WTC11 (cell line): ENCODE data around the gene TIGD2. TPM values are rescaled to one million over a fixed set of nuclear protein-coding genes. Genes with fewer than 3 reads are reported as not detected.
"Not testable (repeated sequence)": the region's sequence is repeated elsewhere in the genome, so short reads cannot be mapped to it uniquely, and the experiment has no call there.

Source experiments
- ATAC-seq: fragments of 200-7000 bp; cut with Tn5 transposase; 2 replicates; pipeline ENCODE4 v1.10.0; 2021; ENCODE audit warnings: mild to moderate bottlenecking, moderate library complexity
- CTCF ChIA-PET: fragments of 300-600 bp; sonication (Branson Sonifier 250); formaldehyde crosslinking; loops from one replicate; lab custom pipeline; 2021; ENCODE audit warnings: antibody characterized with exemption; lab: Charles Lee
- POLR2A ChIA-PET: fragments of 350-600 bp; sonication (Branson Sonifier 250); formaldehyde crosslinking; loops from one replicate; lab custom pipeline; 2021; ENCODE audit warnings: antibody characterized with exemption; lab: Charles Lee
- DNase-seq: peaks from one replicate; pipeline ENCODE4 v3.0.0; 2021; ENCODE audit warnings: low spot score
- H3K27ac Mint-ChIP-seq: 2 replicates; pipeline ENCODE4 v1.8.0; 2021; ENCODE audit warnings: mixed read lengths
- H3K27me3 Mint-ChIP-seq: 2 replicates; pipeline ENCODE4 v1.8.0; 2021; ENCODE audit warnings: low read depth, mild to moderate bottlenecking, moderate library complexity, mixed read lengths
- H3K36me3 Mint-ChIP-seq: 2 replicates; pipeline ENCODE4 v1.8.0; 2021; ENCODE audit warnings: mixed read lengths
- H3K4me1 Mint-ChIP-seq: 2 replicates; pipeline ENCODE4 v1.8.0; 2022; ENCODE audit warnings: mixed read lengths
- H3K4me3 Mint-ChIP-seq: 2 replicates; pipeline ENCODE4 v1.8.0; 2021; ENCODE audit warnings: mild to moderate bottlenecking, moderate library complexity, mixed read lengths
- H3K9me3 Mint-ChIP-seq: 2 replicates; pipeline ENCODE4 v1.8.0; 2021; ENCODE audit warnings: mixed read lengths
- ARID4B ChIP-seq: sonication (generic); formaldehyde crosslinking; IDR thresholded peaks from 2 replicates; pipeline ENCODE4 v1.8.0; 2023; ENCODE audit warnings: missing genetic modification reagents, mild to moderate bottlenecking, borderline replicate concordance
- ATF1 ChIP-seq: sonication (generic); formaldehyde crosslinking; IDR thresholded peaks from 2 replicates; pipeline ENCODE4 v1.8.1; 2023; ENCODE audit warnings: mild to moderate bottlenecking, moderate library complexity, missing genetic modification reagents
- ELF4 ChIP-seq: sonication (generic); formaldehyde crosslinking; IDR thresholded peaks from 2 replicates; pipeline ENCODE4 v1.8.1; 2022; ENCODE audit warnings: low read depth, mild to moderate bottlenecking, moderate library complexity, missing genetic modification reagents
- JUN ChIP-seq: sonication (generic); formaldehyde crosslinking; IDR thresholded peaks from 2 replicates; pipeline ENCODE4 v1.8.0; 2023; ENCODE audit warnings: mild to moderate bottlenecking, missing genetic modification reagents
- KAT7 ChIP-seq: sonication (generic); formaldehyde crosslinking; IDR thresholded peaks from 2 replicates; pipeline ENCODE4 v1.8.1; 2023; ENCODE audit warnings: missing genetic modification reagents, mild to moderate bottlenecking, borderline replicate concordance
- NR2C2 ChIP-seq: sonication (generic); formaldehyde crosslinking; IDR thresholded peaks from 2 replicates; pipeline ENCODE4 v1.8.0; 2022; ENCODE audit warnings: mild to moderate bottlenecking, missing genetic modification reagents
- PRRX2 ChIP-seq: fragments of 250-450 bp; sonication (Bioruptor Pico); IDR thresholded peaks from 2 replicates; pipeline ENCODE4 v1.8.0; 2021; ENCODE audit warnings: mild to moderate bottlenecking
- RELA ChIP-seq: sonication (generic); formaldehyde crosslinking; IDR thresholded peaks from 2 replicates; pipeline ENCODE4 v1.8.1; 2022; ENCODE audit warnings: missing genetic modification reagents, mild to moderate bottlenecking, borderline replicate concordance
- SMAD3 ChIP-seq: sonication (generic); formaldehyde crosslinking; IDR thresholded peaks from 2 replicates; pipeline ENCODE4 v1.8.0; 2022; ENCODE audit warnings: missing genetic modification reagents, mild to moderate bottlenecking, borderline replicate concordance
- SP1 ChIP-seq: sonication (generic); formaldehyde crosslinking; conservative IDR thresholded peaks from 2 replicates; pipeline ENCODE4 v1.8.1; 2022; ENCODE audit warnings: missing genetic modification reagents
- TEAD1 ChIP-seq: sonication (generic); formaldehyde crosslinking; IDR thresholded peaks from 2 replicates; pipeline ENCODE4 v1.8.0; 2022; ENCODE audit warnings: mild to moderate bottlenecking, missing genetic modification reagents
- TP53 ChIP-seq: sonication (generic); formaldehyde crosslinking; IDR thresholded peaks from 2 replicates; pipeline ENCODE4 v1.8.1; 2023; ENCODE audit warnings: mild to moderate bottlenecking, missing genetic modification reagents
- USF2 ChIP-seq: sonication (generic); formaldehyde crosslinking; IDR thresholded peaks from 2 replicates; pipeline ENCODE4 v1.8.1; 2023; ENCODE audit warnings: mild to moderate bottlenecking, missing genetic modification reagents, moderate library complexity
- ZMAT4 ChIP-seq: fragments of 250-450 bp; sonication (Bioruptor Pico); IDR thresholded peaks from 2 replicates; pipeline ENCODE4 v1.9.0; 2021; ENCODE audit warnings: mild to moderate bottlenecking
- ZNF121 ChIP-seq: sonication (generic); formaldehyde crosslinking; IDR thresholded peaks from 2 replicates; pipeline ENCODE4 v1.8.0; 2023; ENCODE audit warnings: missing genetic modification reagents
- ZNF423 ChIP-seq: fragments of 250-450 bp; sonication (Bioruptor Pico); IDR thresholded peaks from 2 replicates; pipeline ENCODE4 v2.1.2; 2022; ENCODE audit warnings: mild to moderate bottlenecking, moderate library complexity
- total RNA-seq: library from RNA; stranded (reverse); gene quantifications from 3 replicates; pipeline ENCODE4 v1.2.3, GENCODE V29; 2021
- TF ChIP-seq, protein P1 (sequence below): fragments of 250-450 bp; sonication (Bioruptor Pico); conservative IDR thresholded peaks from 2 replicates; pipeline ENCODE4 v1.9.0; 2021; ENCODE audit warnings: mild to moderate bottlenecking

Gene TIGD2
- total RNA-seq, 1 experiment from 2014 or later = 5.0 TPM

GRCh38 chr4:89142691-89143669, 31.6 kb downstream of the TIGD2 start (continued):
- TF ChIP-seq ARID4B (CRISPR knock-in tag) (no peak), USF2 (no peak)

- DNase-seq, H3K27me3 Mint-ChIP-seq, CTCF ChIA-PET, ATAC-seq, H3K4me3 Mint-ChIP-seq, POLR2A ChIA-PET, H3K27ac Mint-ChIP-seq: not testable (repeated sequence)
- H3K4me1 Mint-ChIP-seq = peaks cover 11% of the 10 kb centered on the region
- peaks cover 35% of the 10 kb centered on the region for H3K9me3 Mint-ChIP-seq
- H3K36me3 Mint-ChIP-seq = peaks cover 24% of the 10 kb centered on the region
Measured at GRCh38 chr4:89144652-89145051, 33.3 kb downstream of the TIGD2 start.

DNA sequence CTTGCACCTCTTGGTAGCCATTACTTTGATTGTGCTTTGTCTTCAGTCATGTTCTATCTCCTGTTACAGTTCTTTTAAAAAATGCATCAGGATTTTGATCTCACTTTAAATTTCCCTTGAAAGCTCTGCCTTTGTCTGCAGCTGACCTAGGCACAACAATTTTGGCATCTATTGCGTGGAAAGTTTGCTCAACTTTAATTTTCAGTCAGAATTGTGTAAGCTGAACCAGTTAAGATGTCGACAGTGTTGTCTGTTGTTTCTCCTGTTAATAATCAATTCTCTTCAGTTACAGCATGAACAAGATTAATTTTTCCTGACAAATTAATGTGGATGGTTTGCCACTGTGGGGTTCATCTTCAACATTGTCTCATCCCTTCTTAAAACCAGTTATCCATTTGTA, 34.9 kb downstream of the TIGD2 start:
- H3K27me3 Mint-ChIP-seq = no peaks in the 10 kb centered on the region
- TF ChIP-seq SP1 (CRISPR knock-in tag) (no peak), RELA (no peak), SMAD3 (CRISPR knock-in tag) (no peak)
- TF ChIP-seq, all 79 proteins: peak for 0
- ChIA-PET CTCF (interaction anchor here (0.6 kb wide), 1 partner anchor 280 kb away, joined by 5 read pairs; no protein-coding TSS in a partner anchor), POLR2A (no interaction called here)
- peaks cover 11% of the 10 kb centered on the region for H3K4me1 Mint-ChIP-seq
- no peak for ATAC-seq
- H3K36me3 Mint-ChIP-seq = peaks cover 34% of the 10 kb centered on the region
- no peak overlapping the region for H3K27ac Mint-ChIP-seq
- peaks cover 41% of the 10 kb centered on the region for H3K9me3 Mint-ChIP-seq
- no peak for DNase-seq
- no peak overlapping the region for H3K4me3 Mint-ChIP-seq

GRCh38 chr4:89152972-89153371, 41.6 kb downstream of the TIGD2 start:
- no peak overlapping the region for H3K27ac Mint-ChIP-seq
- DNase-seq (no peak), ATAC-seq (peak; percentile 57; the same call in 1 of the 2 replicates)
- ChIA-PET CTCF (interaction anchor here (0.6 to 1.6 kb wide), 2 partner anchors 74 to 319 kb away, joined by 3 to 4 read pairs; no protein-coding TSS in a partner anchor), POLR2A (no interaction called here)
- peaks cover 26% of the 10 kb centered on the region for H3K9me3 Mint-ChIP-seq
- H3K27me3 Mint-ChIP-seq = no peaks in the 10 kb centered on the region; the same call in 1 of the 2 replicates
- H3K4me1 Mint-ChIP-seq = peaks cover 15% of the 10 kb centered on the region
- no peak overlapping the region for H3K4me3 Mint-ChIP-seq
- peaks cover 23% of the 10 kb centered on the region for H3K36me3 Mint-ChIP-seq
- TF ChIP-seq NR2C2 = no peak
- TF ChIP-seq ZNF423 = peak; percentile 75
- TF ChIP-seq JUN (CRISPR knock-in tag) = no peak
- TF ChIP-seq, all 79 proteins: peak for 1

DNA sequence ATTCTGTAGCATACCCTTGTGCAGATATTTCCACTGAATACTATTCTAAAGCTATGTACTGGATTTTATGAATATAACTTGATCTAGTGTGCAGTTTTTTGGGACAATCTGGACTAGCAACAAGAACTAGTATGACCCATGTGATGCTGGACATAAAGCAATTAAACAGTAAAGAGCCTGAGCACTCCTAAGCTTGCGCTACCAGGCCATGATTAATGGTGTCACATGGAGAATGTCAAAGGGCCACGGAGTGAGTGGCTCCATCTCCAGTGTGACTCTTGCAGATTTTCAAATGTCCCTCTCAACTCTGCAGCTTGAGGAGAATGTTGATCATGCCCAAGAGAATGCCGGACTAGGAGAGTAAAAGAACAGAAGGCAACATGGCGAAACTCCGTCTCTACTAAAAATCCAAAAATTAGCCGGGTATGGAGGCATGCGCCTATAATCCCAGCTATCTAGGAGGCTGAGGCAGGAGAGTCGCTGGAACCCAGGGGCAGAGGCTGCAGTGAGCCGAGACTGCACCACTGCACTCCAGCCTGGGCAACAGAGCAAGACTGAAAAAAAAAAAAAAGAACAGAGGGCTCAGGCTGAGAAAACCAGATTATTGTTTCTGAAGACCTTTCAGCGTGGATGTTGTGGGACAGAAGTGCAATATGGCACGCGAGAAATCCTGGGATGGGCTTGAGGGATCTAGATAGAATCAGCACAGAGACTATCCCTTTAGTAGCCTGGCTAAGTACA, 45.0 kb downstream of the TIGD2 start:
- peaks cover 15% of the 10 kb centered on the region for H3K4me1 Mint-ChIP-seq
- TF ChIP-seq KAT7 (CRISPR knock-in tag) (no peak), ZNF121 (CRISPR knock-in tag) (no peak), TEAD1 (CRISPR knock-in tag) (no peak), TP53 (CRISPR knock-in tag) (no peak), PRRX2 (CRISPR knock-in tag) (no peak), ZMAT4 (CRISPR knock-in tag) (no peak), ELF4 (CRISPR knock-in tag) (no peak), ATF1 (CRISPR knock-in tag) (no peak)
- TF ChIP-seq, protein P1, sequence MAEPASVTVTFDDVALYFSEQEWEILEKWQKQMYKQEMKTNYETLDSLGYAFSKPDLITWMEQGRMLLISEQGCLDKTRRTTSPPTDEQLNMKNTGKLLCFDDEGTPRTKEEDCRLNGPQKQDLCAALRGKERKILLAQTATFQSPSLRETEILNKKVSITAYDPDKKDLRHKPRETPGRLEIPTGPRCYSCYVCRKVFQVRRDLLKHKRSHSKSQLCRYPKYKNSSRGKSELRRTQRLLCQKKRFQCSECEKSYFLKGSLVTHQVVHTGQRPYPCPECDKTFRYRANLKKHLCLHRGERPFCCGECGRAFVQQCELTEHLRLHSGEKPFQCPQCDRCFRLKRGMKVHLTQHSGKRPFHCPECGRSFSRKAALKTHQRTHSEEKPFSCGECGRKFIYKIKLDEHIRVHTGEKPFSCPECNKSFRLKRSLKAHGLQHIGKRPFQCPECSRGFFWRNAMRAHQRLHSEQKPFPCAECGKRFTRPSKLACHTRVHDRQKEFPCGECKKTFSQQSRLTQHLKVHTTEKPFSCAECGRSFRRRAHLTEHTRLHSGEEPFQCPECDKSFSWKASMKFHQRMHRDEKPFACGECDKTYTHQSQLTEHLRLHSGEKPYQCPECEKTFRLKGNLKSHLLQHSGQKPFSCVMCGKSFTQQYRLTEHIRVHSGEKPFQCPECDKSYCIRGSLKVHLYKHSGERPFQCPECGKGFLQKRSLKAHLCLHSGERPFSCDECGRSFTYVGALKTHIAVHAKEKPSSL (CRISPR knock-in tag) = no peak

More for the DNA sequence above, 45.0 kb downstream of the TIGD2 start:
- no peak for ATAC-seq
- H3K36me3 Mint-ChIP-seq = peaks cover 4% of the 10 kb centered on the region
- H3K27ac Mint-ChIP-seq = no peak overlapping the region
- peaks cover 10% of the 10 kb centered on the region for H3K9me3 Mint-ChIP-seq
- ChIA-PET POLR2A (no interaction called here), CTCF (no interaction called here)
- DNase-seq = no peak
- no peaks in the 10 kb centered on the region; the same call in 1 of the 2 replicates for H3K27me3 Mint-ChIP-seq
- H3K4me3 Mint-ChIP-seq = no peak overlapping the region
